Sigmoid colon (tissue), 4 donors: Measurements from ENCODE around the gene DDX27.

Source experiments
- CTCF ChIP-seq, 4 experiments: fragments of 450-650 bp in 3 of 4; fragments of 200-600 bp in 1 of 4; IDR thresholded peaks; one replicate each; pipeline ENCODE4 v1.5.1; 2016 to 2019; ENCODE audit warnings: antibody characterized with exemption in 4 of 4, mild to moderate bottlenecking in 3 of 4, moderate library complexity in 2 of 4
- EP300 ChIP-seq, 4 donors: sonication (generic); formaldehyde crosslinking; IDR thresholded peaks; one replicate each; pipeline ENCODE4 v1.6.1; 2017; ENCODE audit warnings: antibody characterized with exemption in 4 of 4

- TF ChIP-seq CTCF (IDR thresholded peaks at IDR 0.05) (no peak), EP300 (IDR thresholded peaks at IDR 0.05) (no peak)
Observed at GRCh38 chr20:49287555-49288249, 68.5 kb downstream of the DDX27 start.
